ENCODE measurements around the gene NCOA4. TPM values are rescaled to one million over a fixed set of nuclear protein-coding genes. Genes with fewer than 3 reads are reported as not detected.

NCOA4 gene
- 100 to 1,000 TPM; 145 to 251 (median 154) TPM for polyA plus RNA-seq (ENCODE audit: low read depth in 6 of 6)

DNA sequence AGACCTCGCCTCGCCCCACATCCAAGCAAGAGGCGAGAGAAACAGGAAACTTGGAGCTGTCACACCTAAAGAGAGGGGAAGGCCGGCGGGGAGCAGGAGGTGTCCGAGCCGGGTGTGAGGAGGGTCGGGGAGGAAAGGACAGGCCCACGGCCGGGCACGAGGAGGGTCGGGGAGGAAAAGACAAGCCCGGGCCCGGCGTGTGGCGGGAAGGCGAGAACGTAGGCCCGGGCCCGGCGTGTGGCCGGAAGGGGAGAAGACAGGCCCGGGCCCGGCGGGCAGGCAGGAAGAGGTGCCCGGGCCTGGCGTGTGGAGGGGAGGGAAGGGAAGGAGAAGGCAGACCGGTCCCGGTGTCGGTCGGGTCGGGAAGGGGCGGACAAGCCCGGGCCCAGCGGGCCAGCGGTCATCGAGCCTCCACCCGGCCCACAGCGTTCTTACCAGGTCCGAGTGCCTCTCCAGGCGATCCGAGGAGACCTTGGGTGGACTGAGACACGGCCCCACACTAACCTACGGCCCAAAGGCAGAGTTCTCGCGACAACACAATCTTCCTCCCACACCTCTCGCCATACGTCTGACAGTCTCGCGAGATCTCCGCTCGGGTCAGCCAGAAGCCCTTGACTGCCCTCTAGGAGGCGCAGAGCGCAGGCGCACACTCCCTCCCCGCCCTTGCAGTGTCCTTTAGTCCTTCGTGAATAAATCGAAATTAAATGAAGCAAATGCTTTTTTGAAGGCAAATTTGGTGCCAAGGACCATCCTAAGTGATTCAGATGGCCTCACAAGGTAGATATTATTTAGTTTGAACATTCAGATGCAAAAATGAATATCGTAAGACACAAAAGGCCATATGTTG, at the start of gene NCOA4:
TSS of gene NCOA4 (minus strand) at position 533 of the 847 bp plus-strand sequence. CDS start 13,943 bp downstream, outside the sequence.
- Mint-ChIP-seq H3K9me3 (no peaks in the 10 kb centered on the region), H3K27ac (peak within 1 kb of the TSS; percentile 91 to 99 (median 96)), H3K4me1 (peaks cover 33 to 46% (median 43%) of the 10 kb centered on the region in 3 donors), H3K36me3 (no peaks in the 10 kb centered on the region), H3K27me3 (peaks cover 0 to 2% (median 1%) of the 10 kb centered on the region in 3 donors), H3K4me3 (peak within 1 kb of the TSS; percentile 79 to 99 (median 97))
- ATAC-seq (ENCODE audit: low read depth in 2 of 2) (peak; percentile 96 to 97), DNase-seq (peak; percentile 93)

GRCh38 chr10:46079831-46080585, 49.6 kb upstream of the NCOA4 start:
- Mint-ChIP-seq H3K27me3 (no peaks in the 10 kb centered on the region), H3K4me1 (peaks cover 7 to 10% (median 9%) of the 10 kb centered on the region in 3 donors), H3K9me3 (peaks cover 0 to 3% (median 0%) of the 10 kb centered on the region in 7 donors), H3K36me3 (no peaks in the 10 kb centered on the region), H3K4me3 (no peak overlapping the region), H3K27ac (no peak overlapping the region)
- ATAC-seq (ENCODE audit: low read depth in 2 of 2) = no peak
- DNase-seq = no peak

- Mint-ChIP-seq H3K27ac (peak overlapping the region in 2 of 6 donors; percentile 17 to 87), H3K9me3 (peaks cover 0 to 3% (median 0%) of the 10 kb centered on the region in 7 donors), H3K27me3 (no peaks in the 10 kb centered on the region), H3K4me1 (peaks cover 7 to 10% (median 9%) of the 10 kb centered on the region in 3 donors), H3K4me3 (peak overlapping the region in 1 of 8 donors; percentile 58), H3K36me3 (no peaks in the 10 kb centered on the region)
- ATAC-seq (ENCODE audit: low read depth in 2 of 2) = no peak
- DNase-seq = no peak
Measured at GRCh38 chr10:46077731-46078413, 47.4 kb upstream of the NCOA4 start.

DNA sequence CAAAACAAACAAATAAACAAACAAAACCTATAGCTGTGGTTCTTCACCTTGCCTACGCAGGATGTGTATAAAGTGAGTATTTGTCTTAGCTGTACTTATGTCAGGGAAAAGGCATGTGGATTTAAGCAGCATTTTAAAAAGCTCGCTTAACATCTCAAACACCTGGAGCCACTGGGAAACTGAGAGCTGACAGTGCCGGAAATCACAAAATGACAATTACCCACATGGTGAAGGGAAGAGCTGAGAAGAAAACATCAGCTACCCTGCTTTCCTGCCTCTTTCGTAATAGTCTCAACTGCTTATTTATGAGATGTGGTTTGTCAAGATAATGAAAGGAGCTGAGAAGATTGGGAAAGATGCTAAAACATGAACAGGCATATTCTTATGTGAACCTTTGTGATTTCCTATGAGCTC, 46.7 kb upstream of the NCOA4 start:
- no peak for DNase-seq
- H3K4me1 Mint-ChIP-seq = peaks cover 7 to 10% (median 9%) of the 10 kb centered on the region in 3 donors
- H3K27ac Mint-ChIP-seq = peak overlapping the region in 2 of 6 donors; percentile 15 to 33
- no peaks in the 10 kb centered on the region for H3K36me3 Mint-ChIP-seq
- H3K4me3 Mint-ChIP-seq = peak overlapping the region in 1 of 8 donors; percentile 29
- no peak for ATAC-seq (ENCODE audit: low read depth in 2 of 2)
- H3K27me3 Mint-ChIP-seq = no peaks in the 10 kb centered on the region
- H3K9me3 Mint-ChIP-seq = no peaks in the 10 kb centered on the region

- H3K4me1 Mint-ChIP-seq = peaks cover 7 to 10% (median 9%) of the 10 kb centered on the region in 3 donors
- DNase-seq (no peak), ATAC-seq (ENCODE audit: low read depth in 2 of 2) (no peak)
- no peaks in the 10 kb centered on the region for H3K9me3 Mint-ChIP-seq
- no peak overlapping the region for H3K27ac Mint-ChIP-seq
- H3K36me3 Mint-ChIP-seq = no peaks in the 10 kb centered on the region
- no peak overlapping the region for H3K4me3 Mint-ChIP-seq
- no peaks in the 10 kb centered on the region for H3K27me3 Mint-ChIP-seq
Measured at GRCh38 chr10:46075869-46076268, 45.4 kb upstream of the NCOA4 start.

GRCh38 chr10:46074196-46074946, 43.9 kb upstream of the NCOA4 start:
- DNase-seq (no peak), ATAC-seq (ENCODE audit: low read depth in 2 of 2) (no peak)
- no peaks in the 10 kb centered on the region for H3K9me3 Mint-ChIP-seq
- peaks cover 0 to 8% (median 6%) of the 10 kb centered on the region in 3 donors for H3K4me1 Mint-ChIP-seq
- H3K36me3 Mint-ChIP-seq = no peaks in the 10 kb centered on the region
- no peak overlapping the region for H3K4me3 Mint-ChIP-seq
- no peaks in the 10 kb centered on the region for H3K27me3 Mint-ChIP-seq
- H3K27ac Mint-ChIP-seq = peak overlapping the region in 2 of 6 donors; percentile 49 to 64

GRCh38 chr10:46073564-46073963, 43.1 kb upstream of the NCOA4 start:
- H3K27ac Mint-ChIP-seq = no peak overlapping the region
- H3K9me3 Mint-ChIP-seq = no peaks in the 10 kb centered on the region
- H3K4me3 Mint-ChIP-seq = no peak overlapping the region
- H3K27me3 Mint-ChIP-seq = no peaks in the 10 kb centered on the region
- DNase-seq (no peak), ATAC-seq (ENCODE audit: low read depth in 2 of 2) (no peak)
- peaks cover 0 to 8% (median 6%) of the 10 kb centered on the region in 3 donors for H3K4me1 Mint-ChIP-seq
- H3K36me3 Mint-ChIP-seq = no peaks in the 10 kb centered on the region

- Mint-ChIP-seq H3K9me3 (no peaks in the 10 kb centered on the region), H3K36me3 (no peaks in the 10 kb centered on the region), H3K27me3 (no peaks in the 10 kb centered on the region), H3K27ac (no peak overlapping the region), H3K4me3 (no peak overlapping the region), H3K4me1 (no peaks in the 10 kb centered on the region)
- DNase-seq (no peak), ATAC-seq (ENCODE audit: low read depth in 2 of 2) (no peak)
Measured at GRCh38 chr10:46070749-46071148, 40.3 kb upstream of the NCOA4 start.

DNA sequence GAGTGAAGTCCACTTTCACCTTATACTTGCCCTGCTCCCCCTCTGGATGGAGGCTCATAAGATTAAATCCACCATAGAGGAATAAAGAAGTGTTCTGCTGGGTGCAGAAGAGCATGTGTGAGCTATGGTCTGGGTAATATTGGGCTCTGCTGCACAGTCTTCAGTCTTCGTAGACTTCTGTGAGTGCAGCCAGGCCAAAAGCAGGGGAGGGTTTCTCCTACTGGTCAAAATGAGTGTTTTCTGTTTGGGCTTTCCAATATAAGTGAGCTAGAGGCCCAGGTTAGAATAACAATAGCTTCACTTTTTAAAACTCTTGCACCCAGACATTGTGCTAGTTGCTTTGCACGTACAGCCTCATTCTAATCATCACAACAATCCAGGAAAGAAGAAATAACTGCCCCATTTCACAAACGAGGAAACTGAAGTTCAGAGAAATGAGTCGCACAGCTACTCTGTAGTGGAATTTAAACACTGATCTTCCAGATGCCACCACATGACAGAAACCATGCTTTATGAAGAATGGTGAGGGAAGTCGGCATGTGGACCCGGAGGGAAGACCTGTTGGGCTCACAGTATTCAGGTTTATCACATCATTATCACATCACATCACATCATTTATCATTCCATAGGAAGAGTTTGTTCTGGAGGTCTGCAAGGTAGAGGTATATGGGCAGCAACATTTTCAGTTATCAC, 39.5 kb upstream of the NCOA4 start:
- H3K9me3 Mint-ChIP-seq = no peaks in the 10 kb centered on the region
- no peaks in the 10 kb centered on the region for H3K4me1 Mint-ChIP-seq
- DNase-seq (no peak), ATAC-seq (ENCODE audit: low read depth in 2 of 2) (no peak)
- H3K27ac Mint-ChIP-seq = no peak overlapping the region
- no peaks in the 10 kb centered on the region for H3K36me3 Mint-ChIP-seq
- H3K4me3 Mint-ChIP-seq = peak overlapping the region in 1 of 8 donors; percentile 64
- no peaks in the 10 kb centered on the region for H3K27me3 Mint-ChIP-seq

DNA sequence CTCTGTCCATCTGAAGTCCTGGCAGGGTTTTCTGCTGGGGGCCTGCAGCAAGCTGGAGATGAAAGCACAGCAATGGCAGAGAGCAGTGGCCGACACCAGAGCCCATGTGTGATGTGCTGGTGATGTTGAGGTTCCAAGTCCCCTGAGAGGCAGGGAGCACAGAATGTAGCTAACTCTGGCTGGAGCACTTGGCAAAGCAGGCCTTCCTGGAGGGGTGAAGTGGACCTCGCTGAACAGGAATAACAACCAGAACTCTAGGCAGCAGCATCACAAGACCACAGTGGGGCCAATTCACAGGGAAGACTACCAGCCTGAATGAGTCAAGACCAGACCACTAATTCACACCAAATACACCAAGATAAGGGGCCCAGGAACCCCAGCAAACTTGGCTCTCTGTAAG, 38.5 kb upstream of the NCOA4 start:
- H3K27me3 Mint-ChIP-seq = no peaks in the 10 kb centered on the region
- no peaks in the 10 kb centered on the region for H3K4me1 Mint-ChIP-seq
- no peak for ATAC-seq (ENCODE audit: low read depth in 2 of 2)
- no peak for DNase-seq
- no peaks in the 10 kb centered on the region for H3K9me3 Mint-ChIP-seq
- peak overlapping the region in 1 of 6 donors; percentile 9 for H3K27ac Mint-ChIP-seq
- H3K4me3 Mint-ChIP-seq = no peak overlapping the region
- H3K36me3 Mint-ChIP-seq = no peaks in the 10 kb centered on the region

DNA sequence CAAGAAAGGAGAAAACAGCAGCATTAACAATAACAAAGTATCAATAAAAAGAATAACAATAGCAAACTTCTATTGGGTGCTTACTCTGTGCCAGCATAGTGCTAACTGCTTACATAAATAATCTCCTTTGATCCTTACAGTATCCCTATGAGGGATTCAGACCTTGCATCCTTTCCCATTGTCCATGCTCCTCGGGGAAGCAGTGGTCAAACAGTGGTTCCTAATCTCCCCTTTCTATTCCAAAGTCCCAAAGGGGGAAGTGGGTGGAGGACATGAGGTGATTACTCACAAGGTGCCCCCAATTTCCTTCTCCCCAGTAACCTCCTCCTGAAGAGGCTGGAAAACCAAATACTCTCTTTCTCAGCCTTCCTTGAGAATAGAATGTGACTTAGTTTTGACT, 37.7 kb upstream of the NCOA4 start:
- Mint-ChIP-seq H3K4me1 (no peaks in the 10 kb centered on the region), H3K4me3 (no peak overlapping the region), H3K27me3 (peaks cover 0 to 3% (median 0%) of the 10 kb centered on the region in 3 donors), H3K36me3 (no peaks in the 10 kb centered on the region), H3K27ac (no peak overlapping the region), H3K9me3 (no peaks in the 10 kb centered on the region)
- DNase-seq (no peak), ATAC-seq (ENCODE audit: low read depth in 2 of 2) (no peak)

GRCh38 chr10:46064269-46064817, 33.9 kb upstream of the NCOA4 start:
- Mint-ChIP-seq H3K27ac (peak overlapping the region in 1 of 6 donors; percentile 32), H3K36me3 (no peaks in the 10 kb centered on the region), H3K4me3 (no peak overlapping the region), H3K4me1 (no peaks in the 10 kb centered on the region), H3K9me3 (no peaks in the 10 kb centered on the region), H3K27me3 (peaks cover 0 to 10% (median 8%) of the 10 kb centered on the region in 3 donors)
- ATAC-seq (ENCODE audit: low read depth in 2 of 2) (no peak), DNase-seq (no peak)

Data from naive B cell (primary cell).